ENCODE data around the gene SEZ6.

DNA sequence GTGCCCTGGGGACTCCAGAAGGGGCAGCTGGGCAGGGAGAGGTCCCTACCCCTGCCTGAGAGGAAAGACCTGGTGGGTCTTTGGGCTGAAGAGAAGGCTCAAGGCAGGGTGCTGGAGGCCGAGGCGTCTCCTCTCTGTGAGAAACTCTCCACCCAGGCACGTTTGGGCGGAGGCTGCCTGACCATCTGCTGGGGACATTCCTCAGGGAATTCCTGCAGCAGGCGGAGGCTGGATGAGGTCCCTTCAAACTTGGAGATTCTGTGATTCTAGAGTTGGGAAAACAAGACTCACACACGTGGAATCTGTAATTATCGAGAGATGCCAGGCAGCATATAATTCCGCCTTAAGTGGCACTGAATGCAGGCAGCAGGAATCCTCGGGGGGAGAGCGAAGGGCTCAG lies 33.4 kb downstream of the SEZ6 start:
- TF ChIP-seq, protein P1, sequence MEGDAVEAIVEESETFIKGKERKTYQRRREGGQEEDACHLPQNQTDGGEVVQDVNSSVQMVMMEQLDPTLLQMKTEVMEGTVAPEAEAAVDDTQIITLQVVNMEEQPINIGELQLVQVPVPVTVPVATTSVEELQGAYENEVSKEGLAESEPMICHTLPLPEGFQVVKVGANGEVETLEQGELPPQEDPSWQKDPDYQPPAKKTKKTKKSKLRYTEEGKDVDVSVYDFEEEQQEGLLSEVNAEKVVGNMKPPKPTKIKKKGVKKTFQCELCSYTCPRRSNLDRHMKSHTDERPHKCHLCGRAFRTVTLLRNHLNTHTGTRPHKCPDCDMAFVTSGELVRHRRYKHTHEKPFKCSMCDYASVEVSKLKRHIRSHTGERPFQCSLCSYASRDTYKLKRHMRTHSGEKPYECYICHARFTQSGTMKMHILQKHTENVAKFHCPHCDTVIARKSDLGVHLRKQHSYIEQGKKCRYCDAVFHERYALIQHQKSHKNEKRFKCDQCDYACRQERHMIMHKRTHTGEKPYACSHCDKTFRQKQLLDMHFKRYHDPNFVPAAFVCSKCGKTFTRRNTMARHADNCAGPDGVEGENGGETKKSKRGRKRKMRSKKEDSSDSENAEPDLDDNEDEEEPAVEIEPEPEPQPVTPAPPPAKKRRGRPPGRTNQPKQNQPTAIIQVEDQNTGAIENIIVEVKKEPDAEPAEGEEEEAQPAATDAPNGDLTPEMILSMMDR (IDR thresholded peaks at IDR 0.05; ENCODE audit: borderline replicate concordance, extremely low read depth, low read length, poor library complexity, severe bottlenecking), result no peak
- no peak for TF ChIP-seq EZH2 (IDR thresholded peaks at IDR 0.05; ENCODE audit: borderline replicate concordance, low read depth, low read length, severe bottlenecking)
